GM21447 (cell line): ENCODE results near the gene LTK.

Experiments
- ATAC-seq: cut with Tn5 transposase; IDR thresholded peaks from one replicate; pipeline ENCODE4 v1.9.1; 2021; ENCODE audit not compliant: unreplicated experiment

Gene LTK

DNA sequence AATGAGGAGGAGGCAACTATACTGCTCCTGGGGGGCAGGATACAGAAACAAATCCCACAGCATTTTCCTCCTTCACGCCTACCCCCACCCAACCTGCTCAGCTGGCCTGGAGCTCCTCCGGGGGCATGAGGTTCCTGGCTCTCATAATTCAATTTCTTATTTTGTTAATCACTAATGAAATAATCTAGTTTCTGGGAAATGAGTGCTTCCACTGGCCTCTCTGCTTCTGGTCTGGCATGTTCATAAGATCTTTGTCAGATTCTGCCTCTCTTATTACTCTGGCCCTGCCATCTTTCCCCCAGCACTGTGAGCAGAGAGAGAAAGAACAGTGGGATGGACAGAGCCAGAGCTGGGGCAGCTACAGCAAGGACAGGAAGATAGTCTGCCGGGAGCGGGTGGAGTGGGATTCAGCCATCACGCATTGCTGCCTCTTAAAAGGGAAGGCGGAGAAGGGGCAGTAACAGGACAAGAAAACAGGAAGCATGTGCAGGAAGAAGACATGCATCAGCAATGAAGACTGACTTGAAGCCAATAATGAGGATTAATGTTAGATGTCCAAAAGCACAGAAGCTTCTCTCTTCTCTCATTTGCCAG lies 16.8 kb upstream of the LTK start:
- ATAC-seq: no peak

DNA sequence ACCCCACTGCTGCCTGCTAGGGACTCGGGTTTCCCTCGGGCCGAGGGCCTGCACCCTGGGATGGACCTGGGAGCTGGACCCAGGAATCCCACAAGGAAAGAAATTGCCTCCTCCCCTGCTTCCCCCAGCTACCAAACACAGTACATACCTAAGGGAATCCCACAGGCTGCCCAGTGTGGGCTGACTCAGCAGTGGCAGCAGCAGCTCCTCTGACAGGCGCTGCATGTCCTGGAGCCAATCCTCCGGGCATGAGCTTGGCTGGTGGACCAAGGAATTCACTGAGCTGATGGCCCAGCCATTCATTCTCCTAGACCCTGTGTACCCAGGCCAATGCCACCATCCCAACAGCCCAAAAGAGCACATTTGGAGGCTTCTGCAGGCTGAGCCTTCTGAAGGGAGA lies 9.5 kb upstream of the LTK start:
- no peak for ATAC-seq

DNA sequence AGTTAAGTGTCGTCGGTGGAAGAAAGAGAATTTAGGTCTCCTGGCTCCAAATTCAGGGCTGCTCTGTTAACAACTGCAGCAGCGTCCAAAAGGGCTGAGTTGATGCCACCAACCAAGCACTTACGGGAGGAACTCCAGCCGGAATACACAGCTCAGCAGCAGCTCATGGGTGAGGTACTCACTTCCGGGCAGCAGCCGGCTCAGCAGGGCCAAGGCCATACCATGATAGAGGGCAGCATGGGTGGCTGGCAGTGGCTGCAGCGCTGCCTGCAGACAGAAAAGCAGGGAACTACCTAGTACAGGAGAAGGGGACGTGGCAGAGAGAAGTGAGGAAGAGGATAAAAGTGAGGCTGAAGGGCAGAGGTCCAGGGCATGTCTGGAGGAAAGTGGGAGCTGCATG lies 8.0 kb upstream of the LTK start:
- no peak for ATAC-seq

DNA sequence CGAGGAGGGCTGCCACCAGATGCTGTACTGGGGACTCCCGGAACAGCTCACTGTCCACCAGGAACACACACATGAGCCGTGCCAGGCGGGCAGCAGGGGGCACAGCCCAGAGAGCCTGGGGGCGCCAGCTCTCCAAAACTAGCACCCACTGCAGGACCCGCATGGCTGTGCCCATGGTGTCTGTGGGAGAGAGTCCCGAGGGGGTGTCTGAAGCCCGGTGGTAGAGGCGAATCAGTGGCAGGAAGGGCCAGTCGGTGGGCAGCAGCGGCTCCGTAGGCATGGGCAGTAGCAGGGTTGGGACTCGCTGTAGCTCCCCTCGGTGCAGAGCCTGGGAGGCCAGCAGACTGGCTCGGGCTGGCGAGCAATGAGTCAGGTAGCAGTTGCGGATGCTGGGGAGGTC lies 7.0 kb upstream of the LTK start:
- ATAC-seq: no peak

DNA sequence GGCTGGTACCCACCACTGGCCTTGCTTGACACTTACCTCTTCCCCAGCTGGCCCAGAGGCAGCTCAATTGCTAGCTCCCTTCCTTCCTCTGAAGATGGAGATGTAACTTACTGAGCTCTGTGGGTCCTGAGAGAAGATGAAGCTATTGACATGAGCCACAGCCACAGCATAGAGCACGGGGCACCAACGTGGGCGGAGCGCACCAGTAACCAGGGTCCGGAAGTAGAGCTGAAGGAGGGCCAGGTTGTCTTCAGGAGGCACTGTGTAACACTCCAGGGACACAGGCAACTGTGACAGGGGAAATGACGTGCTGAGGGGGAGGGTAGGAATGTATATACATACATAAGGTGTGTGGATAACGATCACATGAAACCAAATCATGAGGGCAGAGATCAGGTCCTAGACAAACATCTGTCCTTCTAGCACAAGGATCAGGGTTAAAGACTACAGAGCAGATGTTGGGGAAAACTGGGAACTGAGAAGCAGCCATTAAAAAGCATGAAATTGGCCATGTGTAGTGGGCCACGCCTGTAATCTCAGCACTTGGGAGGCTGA lies 4.3 kb upstream of the LTK start:
- ATAC-seq: no peak

DNA sequence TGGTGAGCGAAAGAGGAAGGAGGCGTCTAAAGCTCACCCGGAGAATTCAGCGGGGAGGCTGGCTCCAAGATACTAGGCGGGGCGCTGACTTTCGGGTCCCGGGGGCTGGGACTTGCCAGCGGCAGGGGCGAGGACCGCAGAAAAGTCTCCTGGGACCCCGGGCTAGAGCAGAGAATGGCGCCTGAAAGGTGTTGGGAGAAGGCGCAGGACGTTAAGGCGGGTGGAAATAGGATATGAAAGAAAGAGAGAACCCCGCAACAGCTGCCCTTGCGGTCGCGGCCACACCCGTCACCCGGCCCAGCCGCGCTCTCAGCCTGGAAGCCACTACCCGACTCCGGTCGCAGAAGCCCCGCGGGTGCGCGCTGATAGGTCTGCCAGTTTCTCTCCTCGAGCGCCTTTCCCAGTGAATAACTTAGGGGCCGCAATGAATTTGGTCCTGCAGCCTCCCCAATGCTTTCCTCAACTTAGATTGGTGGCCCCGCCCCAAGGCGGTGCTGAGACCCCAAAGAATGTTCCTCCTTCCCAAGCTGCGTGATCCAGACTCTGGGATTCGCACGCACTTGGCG lies 604 bp downstream of the LTK start:
- no peak for ATAC-seq

DNA sequence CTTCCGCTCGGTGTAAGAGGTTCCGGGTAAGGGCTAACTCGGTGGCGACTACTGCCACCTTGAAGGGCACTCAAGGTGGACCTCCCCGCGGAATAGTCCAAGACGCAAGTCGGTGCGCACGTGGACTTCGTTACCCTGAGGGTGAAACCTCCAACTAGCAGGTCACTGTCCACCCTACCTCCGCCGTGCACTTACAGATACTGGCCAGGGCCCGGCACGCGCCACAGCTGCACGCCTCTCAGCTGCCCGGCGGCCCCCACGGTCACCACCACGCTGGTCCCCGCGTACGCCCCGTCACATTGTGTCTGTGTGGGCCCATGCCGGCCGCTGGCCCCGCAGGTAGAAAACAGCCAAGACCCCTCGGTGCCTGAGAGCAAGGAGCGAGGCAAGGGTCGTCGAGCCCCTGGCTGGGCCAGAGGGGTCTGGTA lies 1.1 kb downstream of the LTK start:
- no peak for ATAC-seq

DNA sequence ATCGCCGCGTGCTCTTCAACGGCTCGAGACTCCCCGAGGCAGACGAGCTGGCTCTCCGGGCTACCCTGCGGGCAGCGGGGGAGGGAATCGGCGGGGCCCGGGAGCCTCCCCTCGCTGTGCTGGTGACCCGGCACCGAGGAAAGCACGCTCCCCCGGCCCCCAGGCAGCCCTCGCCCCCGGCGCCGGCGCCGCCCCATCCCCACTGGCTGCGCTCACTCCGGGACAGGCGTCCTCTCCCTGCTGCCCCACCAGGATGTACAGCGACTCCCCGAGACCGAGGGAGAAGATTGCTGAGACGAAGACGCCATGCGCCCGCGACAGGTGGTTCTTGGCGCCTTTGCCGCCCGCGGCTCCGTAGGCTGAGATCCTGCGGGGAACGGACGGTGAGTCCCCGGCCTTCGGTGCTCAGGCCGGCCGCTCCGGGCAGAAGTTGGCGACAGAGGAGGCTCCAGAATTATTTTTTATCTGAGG lies 1.7 kb downstream of the LTK start:
- no peak for ATAC-seq

DNA sequence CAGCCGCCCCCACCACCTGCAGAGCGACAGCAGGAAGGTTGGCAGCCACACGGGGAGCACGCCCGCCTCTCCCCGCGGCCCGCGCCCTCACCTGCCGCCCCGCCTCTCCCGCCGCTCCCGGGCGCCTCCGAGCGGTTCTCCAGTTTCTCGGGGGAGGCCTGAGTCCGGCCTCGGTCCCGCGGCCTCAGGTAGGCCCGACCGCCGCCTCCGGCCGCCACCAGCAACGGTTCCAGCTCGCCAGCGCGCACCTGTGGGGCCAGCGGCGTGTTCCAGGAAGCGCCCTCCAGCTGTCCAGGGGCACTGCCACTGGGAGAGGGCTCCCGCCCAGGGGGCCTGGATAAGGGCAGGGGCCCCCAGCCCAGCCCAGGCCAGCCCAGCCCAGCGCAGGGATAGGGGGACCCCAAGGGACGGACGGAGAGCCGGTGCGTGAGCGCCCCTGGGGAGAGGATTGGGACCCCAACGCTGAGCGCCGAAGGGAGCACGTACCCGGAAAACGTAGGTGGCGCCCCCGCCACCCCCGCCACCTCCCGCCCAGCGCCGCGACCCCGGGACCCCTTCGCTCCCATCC lies 2.2 kb downstream of the LTK start:
- ATAC-seq: no peak

DNA sequence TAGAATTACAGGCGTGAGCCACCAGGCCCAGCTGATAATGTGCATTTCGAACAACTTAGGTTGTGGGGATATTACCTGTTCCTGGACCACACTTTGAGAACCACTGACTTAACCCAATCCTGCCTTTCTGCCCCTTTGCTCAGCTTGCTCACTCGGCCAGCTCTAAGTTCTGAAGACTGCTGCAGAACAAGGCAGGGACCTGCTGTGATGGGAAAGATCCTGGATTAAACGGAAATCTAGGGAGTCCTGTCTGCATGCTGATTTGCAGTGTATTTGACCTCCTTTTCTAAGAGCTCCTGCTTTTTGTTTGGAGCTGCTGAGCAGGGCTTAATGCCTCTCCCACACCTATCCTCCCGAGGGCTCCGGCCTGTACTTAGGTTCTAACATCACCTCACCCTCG lies 2.9 kb downstream of the LTK start:
- no peak for ATAC-seq

DNA sequence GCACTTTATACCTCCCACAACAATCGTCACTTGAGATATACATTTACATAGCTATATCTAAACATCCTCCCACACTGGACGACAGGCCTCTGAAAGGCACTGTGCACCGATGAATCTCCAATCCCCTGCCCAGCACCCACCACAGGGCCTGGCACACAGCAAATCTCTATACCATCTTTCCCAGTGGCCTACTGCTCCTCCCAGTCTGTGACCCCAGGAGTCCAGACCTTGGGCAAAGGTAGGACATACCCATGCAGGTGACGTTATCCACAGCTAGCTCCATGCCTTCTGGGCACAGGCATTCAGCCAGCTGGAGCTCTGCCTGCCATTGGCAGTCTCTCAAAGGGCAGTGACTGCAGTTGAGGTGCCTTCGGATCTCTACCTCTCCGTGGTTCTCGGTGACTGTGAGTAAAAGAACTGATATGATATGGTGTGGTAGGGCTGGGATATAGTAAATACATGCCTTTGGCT lies 5.8 kb downstream of the LTK start:
- no peak for ATAC-seq

DNA sequence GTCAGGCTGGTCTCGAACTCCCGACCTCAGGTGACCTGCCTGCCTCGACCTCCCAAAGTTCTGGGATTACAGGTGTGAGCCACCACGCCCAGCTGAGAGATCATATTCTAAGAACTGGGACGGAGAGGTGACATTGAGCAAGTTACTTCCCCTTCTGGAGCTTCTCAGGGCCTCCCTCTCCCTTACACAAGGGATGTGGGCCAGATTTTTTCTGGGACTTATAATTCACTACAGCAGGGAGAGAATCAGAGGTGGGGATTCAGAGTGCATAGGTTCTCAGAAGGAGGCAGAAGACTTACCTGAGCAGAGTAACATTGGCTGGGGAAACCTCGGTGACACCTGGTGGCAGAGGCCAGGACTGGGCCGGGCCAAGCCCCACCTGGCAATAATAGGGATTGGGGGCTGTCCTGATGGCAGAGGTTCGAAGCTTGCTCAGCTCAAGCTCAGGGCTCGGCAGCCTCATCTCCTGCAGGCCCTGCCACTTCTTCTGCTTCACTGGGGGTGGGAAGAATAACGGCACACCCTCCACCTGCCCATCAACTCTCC lies 6.8 kb downstream of the LTK start:
- no peak for ATAC-seq

DNA sequence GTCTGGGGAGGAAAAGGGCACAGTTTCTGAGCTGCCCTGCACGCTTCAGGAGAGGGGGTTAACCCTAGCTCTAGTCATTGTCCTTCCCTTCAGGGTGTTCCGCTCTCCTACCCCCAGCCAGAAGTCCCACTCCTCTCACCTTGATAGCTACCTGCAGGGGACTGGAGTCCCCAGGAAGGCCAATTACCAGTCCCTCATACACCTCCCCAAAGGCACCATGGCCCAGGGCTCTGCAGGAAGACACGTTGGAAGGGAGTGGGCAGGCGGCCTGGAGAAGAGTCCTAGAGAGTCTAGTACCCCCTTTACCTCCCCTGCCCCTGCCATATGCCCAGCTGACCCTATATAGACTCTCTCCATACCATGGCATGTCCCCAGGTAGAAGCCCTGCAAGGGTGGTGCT lies 7.9 kb downstream of the LTK start:
- ATAC-seq: no peak

DNA sequence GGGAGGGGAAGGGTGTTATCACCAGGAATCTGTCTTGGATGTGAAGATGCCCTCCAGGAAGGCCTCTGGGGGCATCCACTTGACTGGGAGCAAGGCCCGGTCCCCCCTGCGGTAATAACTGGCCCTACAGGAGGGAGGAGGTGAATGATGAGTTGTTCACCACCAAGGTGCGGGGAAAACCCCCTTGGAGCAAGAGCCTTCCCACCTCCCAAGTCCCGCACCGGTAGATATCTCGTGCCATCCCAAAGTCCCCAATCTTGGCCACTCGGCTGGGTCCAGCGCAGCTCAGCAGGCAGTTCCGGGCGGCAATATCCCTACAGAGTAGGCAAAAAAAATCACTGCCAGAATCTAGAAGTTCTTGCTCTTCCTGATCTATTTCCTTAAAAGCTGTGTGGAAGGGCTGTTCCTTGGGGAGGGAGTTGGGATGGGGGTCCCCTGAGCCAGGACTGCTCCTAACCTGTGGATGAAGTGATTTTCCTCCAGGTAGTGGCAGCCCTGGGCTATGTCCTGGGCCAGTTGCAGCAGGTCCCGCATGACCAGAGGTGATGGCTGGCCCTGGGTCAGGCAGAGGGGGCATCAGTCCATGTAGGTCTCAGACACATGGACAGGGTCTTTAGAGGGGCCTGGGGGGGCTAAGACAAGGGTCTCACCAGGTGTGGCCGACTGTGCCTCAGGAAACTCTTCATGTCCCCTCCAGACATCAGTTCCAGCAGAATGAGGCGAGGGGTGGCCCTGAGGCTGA lies 8.7 kb downstream of the LTK start:
- no peak for ATAC-seq

DNA sequence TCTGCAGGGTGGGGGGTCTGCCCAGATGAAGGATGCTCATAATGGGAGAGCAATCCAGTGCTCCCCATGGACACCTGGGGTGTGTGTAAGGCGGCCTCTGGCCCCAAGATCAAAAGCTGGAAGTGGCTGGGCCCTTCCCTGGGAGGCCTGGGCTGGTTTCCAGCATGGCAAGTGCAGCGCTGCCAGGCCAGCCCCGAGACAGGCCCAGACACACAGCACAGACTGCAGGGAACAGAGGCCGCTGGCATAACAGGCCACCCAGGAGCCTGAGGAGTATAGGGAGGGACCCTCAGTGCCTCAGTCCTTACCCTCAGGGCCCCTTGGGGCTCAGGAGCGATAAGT lies 10.0 kb downstream of the LTK start:
- ATAC-seq: no peak

DNA sequence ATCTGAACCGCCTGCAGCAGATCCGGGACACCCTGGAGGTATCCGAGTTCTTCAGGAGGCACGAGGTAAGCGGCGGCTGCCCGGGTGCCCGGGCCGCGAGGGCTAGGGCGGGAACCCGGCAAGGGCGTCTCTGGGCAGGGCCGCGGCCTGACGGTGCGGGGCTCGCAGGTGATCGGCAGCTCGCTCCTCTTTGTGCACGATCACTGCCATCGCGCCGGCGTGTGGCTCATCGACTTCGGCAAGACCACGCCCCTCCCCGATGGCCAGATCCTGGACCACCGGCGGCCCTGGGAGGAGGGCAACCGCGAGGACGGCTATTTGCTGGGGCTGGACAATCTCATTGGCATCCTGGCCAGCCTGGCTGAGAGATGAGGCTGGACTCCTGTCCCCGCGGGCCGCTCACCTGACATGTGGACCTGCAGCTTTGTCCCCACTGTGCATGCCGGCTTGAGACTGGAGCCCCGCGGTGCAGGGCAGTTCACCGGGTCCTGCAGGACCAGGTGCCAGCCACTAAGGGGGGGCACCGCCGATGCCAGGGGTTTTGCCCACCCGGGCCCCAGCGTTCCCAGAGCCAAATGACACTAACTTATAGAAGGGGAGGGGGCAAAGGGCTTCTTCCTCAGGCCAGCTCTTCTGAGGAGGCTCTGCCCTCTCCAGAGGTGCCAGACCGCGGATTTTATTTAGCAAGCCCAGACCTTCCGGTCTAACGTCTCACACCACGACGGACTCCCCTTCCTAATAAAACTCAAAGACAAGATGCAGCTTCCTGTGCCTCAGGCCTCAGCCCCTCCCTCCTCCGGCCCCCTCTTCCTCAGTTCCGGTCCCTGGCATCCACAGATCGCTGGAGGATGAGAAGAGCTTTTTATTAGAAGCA lies 10.6 kb downstream of the LTK start:
- no peak for ATAC-seq

DNA sequence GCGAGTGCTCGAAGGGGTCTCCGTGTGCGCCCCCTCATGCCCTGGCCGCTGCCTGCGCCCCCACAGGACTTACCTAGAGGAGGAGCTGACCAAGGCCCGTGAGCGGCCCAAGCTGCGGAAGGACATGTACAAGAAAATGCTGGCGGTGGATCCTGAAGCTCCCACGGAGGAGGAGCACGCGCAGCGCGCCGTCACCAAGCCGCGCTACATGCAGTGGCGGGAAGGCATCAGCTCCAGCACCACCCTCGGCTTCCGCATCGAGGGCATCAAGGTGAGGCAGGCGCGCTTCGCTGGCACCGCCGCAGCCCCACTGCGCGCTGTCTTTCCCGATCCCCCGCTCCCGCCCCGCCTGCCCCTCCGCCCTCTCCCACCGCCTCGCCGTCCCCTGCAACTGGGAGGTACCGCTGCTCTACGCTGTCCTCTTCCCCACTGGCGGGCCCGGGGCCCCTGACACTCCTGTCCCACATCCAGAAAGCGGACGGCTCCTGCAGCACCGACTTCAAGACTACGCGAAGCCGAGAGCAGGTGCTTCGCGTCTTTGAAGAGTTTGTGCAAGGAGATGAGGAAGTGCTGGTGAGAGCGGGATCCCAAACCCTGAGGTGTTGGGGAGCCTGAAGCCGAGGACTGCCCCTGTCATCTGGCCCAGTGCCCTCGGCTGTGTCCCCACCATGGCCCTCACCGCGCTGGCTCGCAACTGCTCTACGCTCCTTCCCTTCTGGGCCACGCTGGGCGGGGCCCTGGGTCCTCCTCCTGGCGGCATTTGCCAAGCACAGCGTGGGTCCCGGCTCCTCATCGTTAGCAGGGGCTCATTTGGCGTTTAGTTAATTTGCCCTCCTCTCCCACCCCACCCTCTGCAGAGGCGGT lies 11.5 kb downstream of the LTK start:
- ATAC-seq: no peak

DNA sequence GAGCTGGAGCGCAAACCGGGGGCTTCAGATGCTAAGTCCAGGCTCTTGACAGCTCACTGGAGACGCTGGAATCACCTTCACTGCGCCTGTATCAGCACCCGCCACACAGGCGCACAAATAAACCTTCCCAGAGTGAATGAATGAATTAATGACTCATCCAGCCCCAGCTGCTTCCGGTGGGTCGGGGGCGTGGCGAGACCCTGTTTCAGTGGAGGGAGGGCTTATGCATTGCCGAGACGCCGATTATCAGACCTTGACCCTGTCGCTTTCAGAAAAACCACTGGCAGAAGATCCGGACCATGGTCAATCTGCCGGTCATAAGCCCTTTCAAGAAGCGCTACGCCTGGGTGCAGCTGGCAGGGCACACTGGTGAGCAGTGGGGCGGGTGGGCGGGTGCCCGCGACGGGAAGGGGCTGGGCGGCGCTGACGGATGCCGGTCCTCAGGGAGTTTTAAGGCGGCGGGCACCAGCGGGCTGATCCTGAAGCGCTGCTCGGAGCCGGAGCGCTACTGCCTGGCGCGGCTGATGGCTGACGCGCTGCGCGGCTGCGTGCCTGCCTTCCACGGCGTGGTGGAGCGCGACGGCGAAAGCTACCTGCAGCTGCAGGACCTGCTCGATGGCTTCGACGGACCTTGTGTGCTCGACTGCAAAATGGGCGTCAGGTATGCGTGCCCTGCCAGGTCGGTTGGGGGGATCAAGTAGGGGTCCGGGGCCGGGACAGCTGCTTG lies 12.3 kb downstream of the LTK start:
- no peak for ATAC-seq
